OCI-LY3 (cell line): Measurements from ENCODE around the gene RREB1.

Source experiments
- H2AFZ ChIP-seq: fragments of 200-600, 300-600 bp; shearing (Covaris generic); 2 replicates; pipeline ENCODE4 v1.6.0; 2014; ENCODE audit warnings: antibody characterized with exemption, low read depth, low read length
- H3K27ac ChIP-seq: fragments of 200-600, 300-600 bp; sonication (generic); 2 replicates; pipeline ENCODE4 v1.5.1; 2014; ENCODE audit warnings: mild to moderate bottlenecking, low read length, moderate library complexity, mixed read lengths
- H3K27me3 ChIP-seq: fragments of 200-600, 300-600 bp; sonication (generic); 2 replicates; pipeline ENCODE4 v1.6.1; 2014; ENCODE audit warnings: low read depth, low read length, mixed read lengths
- H3K36me3 ChIP-seq: fragments of 200-600, 300-600 bp; sonication (generic); replicated peaks from 2 replicates; pipeline ENCODE3; 2014; ENCODE audit warnings: low read depth, low read length, mixed read lengths
- H3K4me1 ChIP-seq: fragments of 300-600, 200-600 bp; sonication (generic); 2 replicates; pipeline ENCODE4 v1.6.1; 2014; ENCODE audit warnings: low read length, mixed read lengths
- H3K4me2 ChIP-seq: fragments of 200-600, 300-600 bp; sonication (generic); 2 replicates; pipeline ENCODE4 v1.6.1; 2014; ENCODE audit warnings: low read length, mixed read lengths
- H3K4me3 ChIP-seq: fragments of 300-600, 200-600 bp; sonication (generic); 2 replicates; pipeline ENCODE4 v1.5.1; 2014; ENCODE audit warnings: antibody characterized with exemption, mild to moderate bottlenecking, low read length, moderate library complexity
- H3K79me2 ChIP-seq: fragments of 300-600, 200-600 bp; shearing (Covaris generic); 2 replicates; pipeline ENCODE4 v1.6.1; 2014; ENCODE audit warnings: mild to moderate bottlenecking, low read length, mixed read lengths
- H3K9ac ChIP-seq: fragments of 300-600, 200-600 bp; shearing (Covaris generic); 2 replicates; pipeline ENCODE4 v1.6.0; 2014; ENCODE audit warnings: mild to moderate bottlenecking, low read length, moderate library complexity
- H3K9me3 ChIP-seq: fragments of 200-600, 300-600 bp; shearing (Covaris generic); 2 replicates; pipeline ENCODE4 v1.6.1; 2014; ENCODE audit warnings: low read length, mixed read lengths; ENCODE audit not compliant: insufficient read depth
- H4K20me1 ChIP-seq: fragments of 200-600, 300-600 bp; sonication (generic); 2 replicates; pipeline ENCODE4 v1.6.1; 2016; ENCODE audit warnings: low read length, mixed read lengths; ENCODE audit not compliant: insufficient read depth
- EZH2phosphoT487 ChIP-seq: fragments of 200-600 bp; shearing (Covaris generic); IDR thresholded peaks from 2 replicates; pipeline ENCODE4 v1.6.1; 2018; ENCODE audit warnings: antibody characterized with exemption, mixed run types, low read depth
- TF ChIP-seq, protein P1 (sequence below): fragments of 200-600, 300-600 bp; sonication (generic); IDR thresholded peaks from 2 replicates; pipeline ENCODE4 v1.5.1; 2014; ENCODE audit warnings: antibody characterized with exemption, low read length, low read depth

RREB1 gene

DNA sequence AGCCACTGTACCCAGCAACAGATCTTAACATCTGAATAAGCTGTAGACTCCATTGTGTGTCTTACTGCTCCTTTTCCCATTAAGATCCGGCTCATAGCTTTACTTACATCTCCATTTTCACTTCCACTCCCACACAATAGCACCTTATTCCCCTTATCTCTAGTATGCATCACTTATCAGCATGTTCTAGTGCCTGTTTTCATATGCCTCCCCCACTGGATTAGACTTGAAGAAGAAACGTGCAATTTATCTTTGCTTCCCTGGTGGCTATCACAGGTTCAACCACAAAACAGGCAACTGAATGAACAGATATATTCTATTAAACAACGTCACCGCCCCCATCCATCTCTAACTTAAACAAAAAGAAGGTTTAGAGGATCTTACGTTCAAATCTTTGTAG is 193.2 kb downstream of the RREB1 start:
- no peak overlapping the region for H3K27ac ChIP-seq
- no peaks in the 10 kb centered on the region for H3K9me3 ChIP-seq
- H4K20me1 ChIP-seq, result peaks cover 17% of the 10 kb centered on the region; the same call in 1 of the 2 replicates
- no peak overlapping the region for H3K9ac ChIP-seq
- TF ChIP-seq, protein P1, sequence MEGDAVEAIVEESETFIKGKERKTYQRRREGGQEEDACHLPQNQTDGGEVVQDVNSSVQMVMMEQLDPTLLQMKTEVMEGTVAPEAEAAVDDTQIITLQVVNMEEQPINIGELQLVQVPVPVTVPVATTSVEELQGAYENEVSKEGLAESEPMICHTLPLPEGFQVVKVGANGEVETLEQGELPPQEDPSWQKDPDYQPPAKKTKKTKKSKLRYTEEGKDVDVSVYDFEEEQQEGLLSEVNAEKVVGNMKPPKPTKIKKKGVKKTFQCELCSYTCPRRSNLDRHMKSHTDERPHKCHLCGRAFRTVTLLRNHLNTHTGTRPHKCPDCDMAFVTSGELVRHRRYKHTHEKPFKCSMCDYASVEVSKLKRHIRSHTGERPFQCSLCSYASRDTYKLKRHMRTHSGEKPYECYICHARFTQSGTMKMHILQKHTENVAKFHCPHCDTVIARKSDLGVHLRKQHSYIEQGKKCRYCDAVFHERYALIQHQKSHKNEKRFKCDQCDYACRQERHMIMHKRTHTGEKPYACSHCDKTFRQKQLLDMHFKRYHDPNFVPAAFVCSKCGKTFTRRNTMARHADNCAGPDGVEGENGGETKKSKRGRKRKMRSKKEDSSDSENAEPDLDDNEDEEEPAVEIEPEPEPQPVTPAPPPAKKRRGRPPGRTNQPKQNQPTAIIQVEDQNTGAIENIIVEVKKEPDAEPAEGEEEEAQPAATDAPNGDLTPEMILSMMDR, result no peak
- TF ChIP-seq EZH2phosphoT487, result no peak
- H3K36me3 ChIP-seq, result peaks cover 61% of the 10 kb centered on the region
- peaks cover 35% of the 10 kb centered on the region for H3K79me2 ChIP-seq
- H3K4me2 ChIP-seq, result no peak overlapping the region
- no peak overlapping the region for H2AFZ ChIP-seq
- H3K27me3 ChIP-seq, result no peaks in the 10 kb centered on the region
- no peaks in the 10 kb centered on the region; the same call in 1 of the 2 replicates for H3K4me1 ChIP-seq
- no peak overlapping the region for H3K4me3 ChIP-seq
